Measurements from ENCODE around the gene PHF2.

Gene PHF2

GRCh38 chr9:93598647-93599241 lies 22.4 kb downstream of the PHF2 start:
- TF ChIP-seq EZH2phosphoT487 (conservative IDR thresholded peaks at IDR 0.05; ENCODE audit: low read length) (no peak), CTCF (IDR thresholded peaks at IDR 0.05; ENCODE audit: insufficient read depth, low read length, poor library complexity, severe bottlenecking) (no peak)
- Histone ChIP-seq H3K9ac (ENCODE audit: low read length) (no peak overlapping the region), H3K9me2 (replicated peaks; ENCODE audit: insufficient read depth, low read length) (no peaks in the 10 kb centered on the region), H3K9me3 (ENCODE audit: insufficient read depth, low read length) (no peaks in the 10 kb centered on the region), H3K36me3 (ENCODE audit: low read length) (no peaks in the 10 kb centered on the region), H3K27ac (ENCODE audit: low read depth, low read length) (no peak overlapping the region), H3K4me2 (ENCODE audit: low read depth, low read length, poor library complexity, severe bottlenecking) (no peak overlapping the region), H4K20me1 (ENCODE audit: low read depth, low read length) (no peaks in the 10 kb centered on the region), H3K79me2 (ENCODE audit: insufficient read depth, low read length) (no peaks in the 10 kb centered on the region), H3F3A (ENCODE audit: insufficient read depth) (no peaks in the 10 kb centered on the region), H3K27me3 (ENCODE audit: low read length) (no peaks in the 10 kb centered on the region), H2AFZ (ENCODE audit: low read depth, low read length, severe bottlenecking) (no peak overlapping the region), H3K4me3 (ENCODE audit: insufficient read depth, low read length, poor library complexity, severe bottlenecking) (no peak overlapping the region)

GRCh38 chr9:93599571-93600403 lies 23.4 kb downstream of the PHF2 start:
- Histone ChIP-seq H3K36me3 (ENCODE audit: low read length) (no peaks in the 10 kb centered on the region), H2AFZ (ENCODE audit: low read depth, low read length, severe bottlenecking) (no peak overlapping the region), H3K9ac (ENCODE audit: low read length) (no peak overlapping the region), H3K27me3 (ENCODE audit: low read length) (no peaks in the 10 kb centered on the region), H3K79me2 (ENCODE audit: insufficient read depth, low read length) (no peaks in the 10 kb centered on the region), H3K27ac (ENCODE audit: low read depth, low read length) (no peak overlapping the region), H3K4me3 (ENCODE audit: insufficient read depth, low read length, poor library complexity, severe bottlenecking) (no peak overlapping the region), H3K9me3 (ENCODE audit: insufficient read depth, low read length) (no peaks in the 10 kb centered on the region), H4K20me1 (ENCODE audit: low read depth, low read length) (no peaks in the 10 kb centered on the region), H3F3A (ENCODE audit: insufficient read depth) (no peaks in the 10 kb centered on the region), H3K9me2 (replicated peaks; ENCODE audit: insufficient read depth, low read length) (no peaks in the 10 kb centered on the region), H3K4me2 (ENCODE audit: low read depth, low read length, poor library complexity, severe bottlenecking) (no peak overlapping the region)
- TF ChIP-seq EZH2phosphoT487 (conservative IDR thresholded peaks at IDR 0.05; ENCODE audit: low read length): no peak
- TF ChIP-seq CTCF (IDR thresholded peaks at IDR 0.05; ENCODE audit: insufficient read depth, low read length, poor library complexity, severe bottlenecking): no peak

GRCh38 chr9:93600504-93600903 lies 24.1 kb downstream of the PHF2 start:
- no peak overlapping the region for H2AFZ ChIP-seq (ENCODE audit: low read depth, low read length, severe bottlenecking)
- no peak overlapping the region for H3K27ac ChIP-seq (ENCODE audit: low read depth, low read length)
- H3K27me3 ChIP-seq (ENCODE audit: low read length): no peaks in the 10 kb centered on the region
- TF ChIP-seq EZH2phosphoT487 (conservative IDR thresholded peaks at IDR 0.05; ENCODE audit: low read length) (no peak), CTCF (IDR thresholded peaks at IDR 0.05; ENCODE audit: insufficient read depth, low read length, poor library complexity, severe bottlenecking) (no peak)
- no peak overlapping the region for H3K4me3 ChIP-seq (ENCODE audit: insufficient read depth, low read length, poor library complexity, severe bottlenecking)
- H3K9ac ChIP-seq (ENCODE audit: low read length): no peak overlapping the region
- no peaks in the 10 kb centered on the region for H3K9me3 ChIP-seq (ENCODE audit: insufficient read depth, low read length)
- no peak overlapping the region for H3K4me2 ChIP-seq (ENCODE audit: low read depth, low read length, poor library complexity, severe bottlenecking)
- H3F3A ChIP-seq (ENCODE audit: insufficient read depth): no peaks in the 10 kb centered on the region
- H3K79me2 ChIP-seq (ENCODE audit: insufficient read depth, low read length): no peaks in the 10 kb centered on the region
- no peaks in the 10 kb centered on the region for H3K9me2 ChIP-seq (replicated peaks; ENCODE audit: insufficient read depth, low read length)
- H3K36me3 ChIP-seq (ENCODE audit: low read length): no peaks in the 10 kb centered on the region
- H4K20me1 ChIP-seq (ENCODE audit: low read depth, low read length): no peaks in the 10 kb centered on the region

Measured in SU-DHL-6 (cell line).